Endothelial cell (in vitro differentiated cells): ENCODE measurements around the gene HAUS3. TPM values are rescaled to one million over a fixed set of nuclear protein-coding genes. Genes with fewer than 3 reads are reported as not detected.

ENCODE experiments used
- DNase-seq: peaks from one replicate; pipeline ENCODE4 v3.0.0; 2021; ENCODE audit warnings: low spot score
- H3K27ac Mint-ChIP-seq: one replicate; pipeline ENCODE4 v1.8.0; 2021; ENCODE audit warnings: mixed read lengths, inconsistent platforms; ENCODE audit not compliant: unreplicated experiment
- H3K27me3 Mint-ChIP-seq: one replicate; pipeline ENCODE4 v1.8.0; 2021; ENCODE audit warnings: mild to moderate bottlenecking, moderate library complexity, mixed read lengths, inconsistent platforms; ENCODE audit not compliant: unreplicated experiment
- H3K36me3 Mint-ChIP-seq: one replicate; pipeline ENCODE4 v1.8.0; 2021; ENCODE audit warnings: mild to moderate bottlenecking, low read depth, mixed read lengths, inconsistent platforms; ENCODE audit not compliant: unreplicated experiment
- H3K4me1 Mint-ChIP-seq: one replicate; pipeline ENCODE4 v1.8.0; 2021; ENCODE audit warnings: mild to moderate bottlenecking, mixed read lengths, inconsistent platforms; ENCODE audit not compliant: unreplicated experiment
- H3K4me3 Mint-ChIP-seq: one replicate; pipeline ENCODE4 v1.8.0; 2021; ENCODE audit warnings: mild to moderate bottlenecking, mixed read lengths, inconsistent platforms; ENCODE audit not compliant: unreplicated experiment
- H3K9me3 Mint-ChIP-seq: one replicate; pipeline ENCODE4 v1.8.0; 2021; ENCODE audit warnings: mixed read lengths, inconsistent platforms; ENCODE audit not compliant: unreplicated experiment
- total RNA-seq: library from RNA; stranded (reverse); fragmentation: NEBNext Ultra II Directional; extraction: Animal tissue kit (Norgen Biotek cat#: 25700); gene quantifications from one replicate; pipeline ENCODE4 v1.2.1, GENCODE V29; 2021; ENCODE audit not compliant: unreplicated experiment
- TF ChIP-seq, protein P1 (sequence below): fragments of 200-600 bp; sonication (generic); IDR thresholded peaks from one replicate; pipeline ENCODE4 v1.5.0; 2021; ENCODE audit warnings: antibody characterized with exemption; ENCODE audit not compliant: unreplicated experiment

HAUS3 gene
- total RNA-seq, 1 donor from 2014 or later, result 16.2 TPM

DNA sequence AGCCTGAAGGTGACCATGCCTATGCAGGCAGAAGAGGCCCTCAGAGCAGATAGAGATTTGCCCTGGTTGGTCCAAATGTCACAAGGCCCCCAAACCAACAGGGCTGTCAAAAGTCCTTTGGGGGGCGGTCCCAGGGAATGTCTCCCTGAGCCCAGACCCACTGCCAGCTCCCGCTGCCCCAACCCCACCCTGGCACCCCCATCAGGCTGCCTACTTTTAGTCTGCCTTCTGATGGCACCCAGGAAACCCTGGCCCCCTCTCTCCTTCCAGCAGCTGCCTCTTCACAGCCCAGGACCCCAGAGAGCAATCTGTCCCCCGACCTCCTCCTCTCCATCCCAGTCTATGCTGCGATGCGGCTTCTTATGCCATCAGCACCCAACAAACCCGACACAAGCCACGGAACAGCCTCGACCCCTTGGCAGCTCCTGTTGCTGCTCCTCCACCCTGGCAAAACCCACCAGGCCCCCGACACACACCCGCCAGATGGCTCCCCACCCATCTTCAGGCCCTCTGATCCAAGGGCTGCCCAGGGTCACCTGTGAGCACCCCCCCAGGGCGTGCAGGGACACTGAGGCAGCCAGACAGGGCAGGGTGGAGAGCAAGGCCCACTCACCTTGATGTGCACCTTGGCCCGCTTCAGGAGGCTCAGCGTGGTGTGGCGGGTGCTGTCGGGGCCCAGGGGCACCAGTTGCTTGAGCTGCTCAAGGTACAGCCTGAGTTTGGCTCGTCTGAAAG is 10.0 kb upstream of the HAUS3 start:
- no peak for DNase-seq
- TF ChIP-seq, protein P1, sequence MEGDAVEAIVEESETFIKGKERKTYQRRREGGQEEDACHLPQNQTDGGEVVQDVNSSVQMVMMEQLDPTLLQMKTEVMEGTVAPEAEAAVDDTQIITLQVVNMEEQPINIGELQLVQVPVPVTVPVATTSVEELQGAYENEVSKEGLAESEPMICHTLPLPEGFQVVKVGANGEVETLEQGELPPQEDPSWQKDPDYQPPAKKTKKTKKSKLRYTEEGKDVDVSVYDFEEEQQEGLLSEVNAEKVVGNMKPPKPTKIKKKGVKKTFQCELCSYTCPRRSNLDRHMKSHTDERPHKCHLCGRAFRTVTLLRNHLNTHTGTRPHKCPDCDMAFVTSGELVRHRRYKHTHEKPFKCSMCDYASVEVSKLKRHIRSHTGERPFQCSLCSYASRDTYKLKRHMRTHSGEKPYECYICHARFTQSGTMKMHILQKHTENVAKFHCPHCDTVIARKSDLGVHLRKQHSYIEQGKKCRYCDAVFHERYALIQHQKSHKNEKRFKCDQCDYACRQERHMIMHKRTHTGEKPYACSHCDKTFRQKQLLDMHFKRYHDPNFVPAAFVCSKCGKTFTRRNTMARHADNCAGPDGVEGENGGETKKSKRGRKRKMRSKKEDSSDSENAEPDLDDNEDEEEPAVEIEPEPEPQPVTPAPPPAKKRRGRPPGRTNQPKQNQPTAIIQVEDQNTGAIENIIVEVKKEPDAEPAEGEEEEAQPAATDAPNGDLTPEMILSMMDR, result no peak
- H3K9me3 Mint-ChIP-seq, result no peaks in the 10 kb centered on the region
- peaks cover 8% of the 10 kb centered on the region for H3K4me1 Mint-ChIP-seq
- H3K27ac Mint-ChIP-seq, result no peak overlapping the region
- H3K4me3 Mint-ChIP-seq, result peak overlapping the region; percentile 42
- peaks cover 23% of the 10 kb centered on the region for H3K36me3 Mint-ChIP-seq
- H3K27me3 Mint-ChIP-seq, result peaks cover 22% of the 10 kb centered on the region

DNA sequence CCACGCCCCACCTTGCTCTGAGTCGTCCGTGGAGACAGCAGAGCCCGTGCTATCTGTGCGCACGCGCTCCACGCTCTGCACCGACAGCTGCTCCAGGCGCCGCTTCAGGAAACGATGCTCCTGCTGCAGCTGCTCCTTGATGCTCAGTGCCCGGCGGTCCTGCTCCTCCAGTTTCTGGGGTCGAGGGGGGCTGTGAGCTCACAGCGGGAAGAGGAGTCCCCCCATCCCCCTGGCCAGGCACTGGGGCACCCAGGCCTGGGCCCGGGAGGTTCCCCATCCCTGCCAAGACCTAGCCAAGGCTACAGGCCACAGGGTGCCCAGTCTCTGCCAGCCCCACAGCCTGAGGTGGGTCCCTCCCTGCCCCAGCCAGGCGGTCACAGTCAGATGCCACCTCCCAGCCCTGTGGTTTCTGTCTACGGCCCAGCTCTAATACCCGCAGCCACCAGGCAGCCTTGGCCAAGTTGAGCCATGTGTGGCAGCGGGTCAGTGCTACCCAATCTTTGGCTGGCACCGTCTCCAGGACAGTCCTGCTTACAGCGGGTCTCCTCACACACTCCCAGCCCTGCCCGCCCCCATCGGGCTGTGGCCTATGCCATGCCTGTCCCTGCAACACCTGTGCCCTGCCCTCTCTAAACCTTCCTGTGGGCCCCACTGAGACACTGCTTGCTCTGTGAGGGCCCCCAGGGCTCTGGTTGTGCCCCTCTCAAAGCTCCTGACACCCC is 9.3 kb upstream of the HAUS3 start:
- H3K4me1 Mint-ChIP-seq, result peaks cover 7% of the 10 kb centered on the region
- DNase-seq, result no peak

DNA sequence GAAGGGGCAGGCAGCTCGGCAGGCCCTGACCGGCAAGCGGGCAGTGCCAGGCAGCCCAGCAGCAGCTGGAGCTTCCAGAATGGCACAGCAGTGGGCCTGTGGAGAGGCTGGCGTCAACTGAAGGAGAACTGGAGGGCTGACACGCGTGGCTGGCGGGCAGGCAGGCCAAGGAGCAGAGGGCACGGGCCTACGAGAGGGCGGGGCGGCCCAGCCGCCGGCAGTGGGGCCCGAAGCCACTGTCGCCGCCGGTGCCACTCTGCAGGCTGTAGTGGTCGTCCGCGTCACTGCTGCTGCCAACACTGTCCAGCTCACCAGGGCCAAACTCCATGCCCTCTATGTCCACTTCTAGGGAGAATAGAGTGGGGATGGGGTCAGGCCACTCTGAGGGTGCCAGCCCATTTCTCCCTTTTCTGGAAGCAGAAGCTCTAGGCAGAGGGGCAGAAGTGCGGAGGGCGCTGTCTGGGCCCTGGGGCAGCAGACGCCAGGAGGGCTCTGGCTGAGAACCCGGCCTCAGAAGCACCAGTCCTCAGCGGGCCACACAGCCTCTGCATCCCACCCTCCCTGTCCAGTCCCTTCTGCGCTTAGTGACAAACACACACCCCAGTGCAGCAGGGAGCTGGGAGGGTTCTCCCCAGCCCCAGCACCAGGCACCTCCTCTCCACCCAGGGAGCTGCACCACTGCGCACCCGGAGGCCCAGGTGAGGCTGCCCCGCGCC is 8.6 kb upstream of the HAUS3 start:
- Mint-ChIP-seq H3K27me3 (peaks cover 23% of the 10 kb centered on the region), H3K36me3 (peaks cover 21% of the 10 kb centered on the region), H3K4me1 (peaks cover 7% of the 10 kb centered on the region), H3K27ac (no peak overlapping the region), H3K9me3 (no peaks in the 10 kb centered on the region), H3K4me3 (no peak overlapping the region)
- no peak for DNase-seq
- TF ChIP-seq, protein P1, result no peak

More for the DNA sequence above, 9.3 kb upstream of the HAUS3 start:
- Mint-ChIP-seq H3K4me3 (no peak overlapping the region), H3K36me3 (peaks cover 21% of the 10 kb centered on the region), H3K9me3 (no peaks in the 10 kb centered on the region), H3K27me3 (peaks cover 22% of the 10 kb centered on the region), H3K27ac (no peak overlapping the region)
- TF ChIP-seq, protein P1, result no peak

DNA sequence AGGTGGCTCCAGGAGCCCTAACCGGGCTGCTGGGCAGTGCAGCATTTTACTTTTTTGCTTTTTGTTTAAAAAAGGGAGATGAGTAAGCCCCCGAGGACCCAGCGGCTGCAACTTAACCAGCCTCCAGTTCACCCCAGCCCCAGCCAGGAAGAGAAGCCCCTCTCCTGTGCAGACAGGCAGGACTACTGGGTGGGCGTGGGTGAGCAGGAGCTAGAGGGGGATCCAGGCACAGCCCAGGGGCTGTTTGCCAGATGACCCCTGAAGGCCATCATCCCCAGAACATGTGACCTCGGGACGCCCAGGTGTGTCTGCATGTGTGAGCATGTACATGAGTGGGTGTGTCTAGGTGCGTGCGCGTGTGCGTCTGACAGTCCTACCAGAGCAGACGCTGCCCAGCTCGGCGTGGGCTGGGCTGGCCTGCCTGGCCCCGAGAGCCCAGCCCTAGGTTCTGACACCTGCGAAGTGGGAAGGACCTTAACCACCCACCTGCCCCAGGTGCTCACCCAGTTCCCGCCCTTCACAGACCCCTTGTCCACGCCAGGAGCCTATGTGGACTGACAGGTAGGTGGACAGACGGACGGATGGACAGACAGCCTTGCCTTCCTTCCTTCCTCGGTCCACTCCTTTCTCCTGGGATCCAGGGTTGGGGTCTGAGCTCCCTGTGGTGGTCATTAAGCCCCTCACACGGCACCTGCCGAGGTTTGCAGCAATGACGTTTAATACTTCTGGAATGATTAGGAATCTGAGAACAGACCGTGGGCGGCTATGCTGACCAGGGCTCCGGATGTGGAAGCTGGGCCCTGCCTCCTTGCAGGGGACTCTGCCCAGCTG is 7.8 kb upstream of the HAUS3 start:
- peaks cover 25% of the 10 kb centered on the region for H3K36me3 Mint-ChIP-seq
- peaks cover 9% of the 10 kb centered on the region for H3K4me1 Mint-ChIP-seq
- no peak for DNase-seq
- TF ChIP-seq, protein P1, result no peak
- peaks cover 23% of the 10 kb centered on the region for H3K27me3 Mint-ChIP-seq
- H3K27ac Mint-ChIP-seq, result no peak overlapping the region
- H3K9me3 Mint-ChIP-seq, result no peaks in the 10 kb centered on the region
- no peak overlapping the region for H3K4me3 Mint-ChIP-seq
